HG02981 (cell line): ENCODE results near the gene A4GALT.

Experiments
- ATAC-seq: cut with Tn5 transposase; IDR thresholded peaks from one replicate; pipeline ENCODE4 v1.9.1; 2021; ENCODE audit warnings: mild to moderate bottlenecking, moderate library complexity; ENCODE audit not compliant: unreplicated experiment

The A4GALT gene

DNA sequence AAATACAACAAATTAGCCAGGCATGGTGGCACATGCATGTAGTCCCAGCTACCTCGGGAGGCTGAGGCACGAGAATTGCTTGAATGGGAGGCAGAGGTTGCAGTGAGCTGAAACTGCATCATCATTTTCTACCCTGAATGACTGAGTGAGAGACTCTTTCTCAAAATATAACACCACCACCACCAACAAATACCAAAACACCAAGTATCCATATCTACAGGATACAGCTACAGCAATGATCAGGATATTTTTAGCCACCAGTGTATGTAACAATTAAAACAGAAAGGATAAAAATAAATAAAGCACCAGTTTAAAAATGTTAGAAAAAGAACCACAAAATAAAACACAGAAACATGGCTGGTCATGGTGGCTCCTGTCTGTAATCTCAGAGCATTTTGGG lies 13.2 kb downstream of the A4GALT start:
- ATAC-seq, result no peak

DNA sequence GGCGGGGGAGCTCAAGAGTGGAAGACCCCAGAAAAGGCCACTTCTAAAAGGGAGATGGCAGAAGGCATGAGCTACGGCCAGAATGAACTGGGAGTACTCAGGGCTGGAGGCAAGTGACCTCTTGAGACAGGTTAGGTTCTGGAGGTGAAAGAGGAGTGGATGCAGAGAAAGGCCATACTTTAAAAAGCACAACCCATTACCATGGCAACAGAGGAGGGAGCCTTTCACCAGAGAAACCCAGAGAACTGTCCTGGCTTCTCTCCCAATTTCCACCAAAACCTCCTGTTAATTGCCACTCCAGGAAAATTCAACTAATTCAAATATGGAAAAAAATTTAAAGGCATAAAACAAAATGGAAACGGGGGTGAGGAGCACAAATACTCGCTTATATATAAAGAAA lies 15.8 kb downstream of the A4GALT start:
- no peak for ATAC-seq

DNA sequence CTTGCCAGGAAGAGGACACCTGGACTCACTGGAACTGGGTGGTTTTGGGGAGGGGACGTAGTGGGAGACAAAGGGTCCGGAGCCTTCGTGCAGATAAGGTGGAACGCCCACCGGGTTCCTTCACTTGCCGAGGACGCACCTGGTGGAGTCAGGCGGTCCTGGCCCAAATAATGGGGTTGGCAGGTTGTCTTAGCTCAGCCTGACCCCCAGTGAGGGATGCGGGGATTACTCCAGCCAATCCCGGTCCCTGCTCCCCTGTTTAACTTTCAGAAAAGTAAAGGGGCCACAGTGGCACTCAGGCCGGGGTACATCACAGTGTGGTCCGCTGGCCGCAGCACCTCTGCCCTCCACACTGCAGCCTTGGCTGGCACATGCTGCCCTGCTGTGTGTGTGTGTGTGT lies 18.0 kb downstream of the A4GALT start:
- ATAC-seq, result no peak

DNA sequence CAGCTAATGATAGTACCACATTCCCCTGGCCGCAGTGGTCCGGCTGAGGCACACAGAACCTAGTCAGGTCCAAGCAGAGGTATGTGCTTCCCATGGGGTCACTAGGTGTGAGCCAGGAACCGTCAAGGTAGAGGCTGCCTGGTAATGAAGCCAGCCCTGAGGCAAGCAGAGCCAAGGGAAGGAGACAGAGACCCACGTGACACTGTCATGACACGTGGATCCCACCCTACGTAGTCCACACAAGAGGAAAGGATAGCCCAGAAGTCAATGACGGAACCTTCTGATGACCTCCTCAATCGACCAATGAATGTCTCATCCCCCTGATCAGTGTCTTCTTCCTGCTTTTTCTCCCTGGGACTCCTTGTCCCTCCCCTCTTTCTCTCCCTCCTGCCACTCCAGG lies 19.0 kb downstream of the A4GALT start:
- ATAC-seq, result no peak

DNA sequence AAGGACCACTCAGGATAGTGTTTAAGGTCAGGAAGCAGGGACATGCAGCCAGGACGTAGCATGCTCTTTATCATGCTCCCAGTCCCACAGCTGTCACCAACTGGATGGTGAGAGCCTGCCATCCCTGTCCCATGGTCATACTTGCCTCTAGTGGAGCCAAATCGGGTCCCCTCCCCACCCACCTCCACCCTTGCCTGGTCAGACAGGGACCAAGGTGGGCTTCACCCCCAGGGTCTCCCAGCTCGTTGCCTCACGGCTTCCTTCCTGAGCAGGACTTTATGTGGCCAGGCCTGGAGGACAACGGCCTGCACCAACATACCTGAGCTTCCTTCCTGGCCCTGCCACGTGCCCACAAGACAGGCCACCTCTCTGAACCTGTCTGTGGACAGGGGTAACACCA lies 19.8 kb downstream of the A4GALT start:
- ATAC-seq, result no peak

DNA sequence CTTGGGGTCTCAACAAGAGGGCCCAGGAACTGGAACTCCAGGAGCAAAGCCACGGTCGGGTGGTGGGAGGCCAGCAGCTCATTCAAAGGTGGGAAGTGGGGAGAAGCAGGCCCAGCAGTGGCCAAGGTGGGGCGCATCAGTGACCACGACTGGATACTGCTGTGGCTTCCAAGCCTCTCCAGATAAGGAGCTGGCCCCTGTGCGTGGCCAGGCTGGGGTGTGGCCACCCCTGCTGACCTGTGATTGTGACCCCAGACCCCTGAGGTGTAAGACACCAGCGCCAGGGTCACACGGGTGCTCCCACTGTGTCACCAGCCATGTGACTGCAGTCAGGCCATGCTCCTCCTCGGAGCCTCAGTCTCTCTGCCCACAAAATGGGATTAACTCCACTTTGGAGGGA lies 20.3 kb downstream of the A4GALT start:
- ATAC-seq, result no peak

DNA sequence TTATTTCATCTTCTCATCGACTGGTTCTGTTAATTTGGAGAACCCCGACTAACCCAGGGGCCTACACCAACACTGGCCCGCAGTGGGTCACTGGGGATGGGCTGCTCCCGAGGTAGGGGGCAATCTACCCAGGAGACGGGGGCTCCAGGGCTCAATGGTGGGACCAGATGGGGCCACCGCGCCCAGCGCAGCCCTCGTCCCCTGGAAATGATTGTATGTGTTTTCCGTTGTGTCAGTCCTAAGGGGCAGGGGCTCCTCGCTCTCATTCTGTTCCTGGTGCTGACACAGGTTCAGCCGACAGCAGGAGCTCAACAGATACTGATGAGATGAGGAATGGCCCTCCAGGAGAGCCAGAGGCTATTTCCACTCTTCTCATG lies 20.7 kb downstream of the A4GALT start:
- no peak for ATAC-seq

DNA sequence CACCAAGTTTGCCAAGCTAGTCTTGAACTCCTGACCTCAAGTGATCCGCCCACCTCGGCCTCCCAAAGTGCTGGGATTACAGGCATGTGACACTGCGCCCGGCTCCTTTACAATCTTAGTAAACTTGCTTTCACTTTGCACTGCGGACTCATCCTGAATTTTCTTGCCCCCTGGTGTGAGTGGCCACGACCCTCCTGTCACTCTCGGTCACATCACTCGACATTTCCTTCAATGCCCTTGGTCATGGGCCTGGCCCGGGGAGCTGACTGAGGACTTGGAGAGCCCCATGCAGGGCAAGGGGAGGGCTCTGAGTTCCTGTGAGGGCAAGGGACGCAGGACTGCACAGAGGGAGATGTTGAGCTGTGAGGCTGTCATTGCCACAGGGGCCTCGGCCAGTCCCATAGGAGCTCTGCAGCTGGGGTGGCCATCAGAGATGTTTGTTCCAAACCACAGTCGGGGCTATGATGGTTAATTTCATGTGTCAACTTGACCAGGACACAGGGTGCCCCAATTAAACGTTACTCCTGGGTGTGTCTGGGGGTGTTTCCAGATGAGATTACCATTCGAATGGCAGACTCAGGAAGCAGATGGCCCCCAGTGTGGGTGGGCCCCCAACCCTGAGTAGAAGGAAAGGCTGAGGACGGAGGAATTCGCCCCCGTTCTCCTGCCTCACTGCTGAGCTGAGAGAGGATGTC lies 21.2 kb downstream of the A4GALT start:
- no peak for ATAC-seq

DNA sequence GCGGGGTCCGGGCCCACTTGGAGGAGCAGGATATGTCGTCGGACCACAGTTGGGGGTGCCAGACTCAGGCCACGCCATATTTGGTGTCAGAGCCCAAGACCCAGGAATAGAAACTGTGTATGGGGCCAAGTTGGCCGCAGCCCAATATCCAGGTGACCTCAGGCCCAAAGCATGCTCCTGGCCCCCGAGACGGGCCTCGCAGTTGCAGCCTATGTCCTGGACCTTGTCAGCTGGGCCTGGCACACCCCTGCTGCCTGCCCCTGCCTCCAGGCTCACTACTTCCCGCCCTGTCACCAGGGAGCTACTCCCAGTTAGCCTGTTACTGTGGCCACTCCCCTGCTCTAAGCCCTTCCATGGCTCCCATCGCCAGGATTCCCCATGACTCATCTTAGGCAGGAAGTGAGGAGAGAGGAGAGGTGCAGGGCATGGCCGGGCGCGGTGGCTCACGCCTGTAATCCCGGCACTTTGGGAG lies 23.1 kb downstream of the A4GALT start:
- ATAC-seq, result no peak

DNA sequence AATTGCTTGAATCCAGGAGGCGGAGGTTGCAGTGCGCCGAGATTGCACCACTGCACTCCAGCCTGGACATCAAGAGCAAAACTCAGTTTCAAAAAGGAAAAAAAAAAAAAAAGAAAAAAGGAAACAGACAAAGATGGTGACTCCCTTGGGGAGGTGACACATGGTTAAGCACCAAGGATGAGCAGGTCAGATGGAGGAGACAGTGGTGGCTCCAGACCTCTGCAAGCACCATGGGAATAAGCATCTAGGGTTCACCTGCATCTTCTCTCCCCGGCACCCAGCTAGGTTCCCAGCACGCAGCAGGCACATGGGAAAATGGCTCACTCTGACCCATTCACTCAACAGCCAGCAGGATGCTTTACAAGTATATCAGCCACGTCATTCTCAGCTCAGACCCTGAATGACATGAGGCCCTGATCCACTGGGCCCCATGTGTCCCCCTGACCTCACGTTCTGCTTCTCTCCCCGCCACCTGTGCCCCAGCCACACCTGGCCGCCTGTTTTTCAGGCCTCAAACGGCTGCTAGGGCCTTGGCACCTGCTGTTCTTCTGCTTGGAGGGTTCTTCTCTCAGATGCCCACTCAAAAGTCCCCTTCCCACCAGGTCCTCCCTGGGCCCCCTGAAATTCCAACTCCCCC lies 24.2 kb downstream of the A4GALT start:
- ATAC-seq, result no peak

DNA sequence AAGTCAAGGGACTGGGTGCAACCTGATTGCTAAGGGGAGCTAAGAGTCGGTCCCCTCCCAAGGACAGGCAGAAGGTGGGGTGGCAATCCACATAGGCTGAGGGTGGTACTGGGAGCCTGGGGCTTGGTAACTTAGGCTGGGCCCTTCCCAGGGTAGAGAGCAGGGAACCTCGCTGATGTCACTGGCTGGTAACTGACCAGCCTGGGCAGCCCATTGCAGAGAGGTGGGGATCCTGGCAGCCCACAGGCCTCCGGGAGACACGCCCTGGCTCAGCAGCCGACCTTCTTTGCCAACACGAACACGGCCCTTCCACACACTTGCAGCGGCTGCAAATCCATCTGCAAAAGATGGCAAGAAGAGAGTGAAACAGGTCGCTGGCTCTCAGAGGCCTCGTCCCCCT lies 25.4 kb downstream of the A4GALT start:
- ATAC-seq, result no peak

DNA sequence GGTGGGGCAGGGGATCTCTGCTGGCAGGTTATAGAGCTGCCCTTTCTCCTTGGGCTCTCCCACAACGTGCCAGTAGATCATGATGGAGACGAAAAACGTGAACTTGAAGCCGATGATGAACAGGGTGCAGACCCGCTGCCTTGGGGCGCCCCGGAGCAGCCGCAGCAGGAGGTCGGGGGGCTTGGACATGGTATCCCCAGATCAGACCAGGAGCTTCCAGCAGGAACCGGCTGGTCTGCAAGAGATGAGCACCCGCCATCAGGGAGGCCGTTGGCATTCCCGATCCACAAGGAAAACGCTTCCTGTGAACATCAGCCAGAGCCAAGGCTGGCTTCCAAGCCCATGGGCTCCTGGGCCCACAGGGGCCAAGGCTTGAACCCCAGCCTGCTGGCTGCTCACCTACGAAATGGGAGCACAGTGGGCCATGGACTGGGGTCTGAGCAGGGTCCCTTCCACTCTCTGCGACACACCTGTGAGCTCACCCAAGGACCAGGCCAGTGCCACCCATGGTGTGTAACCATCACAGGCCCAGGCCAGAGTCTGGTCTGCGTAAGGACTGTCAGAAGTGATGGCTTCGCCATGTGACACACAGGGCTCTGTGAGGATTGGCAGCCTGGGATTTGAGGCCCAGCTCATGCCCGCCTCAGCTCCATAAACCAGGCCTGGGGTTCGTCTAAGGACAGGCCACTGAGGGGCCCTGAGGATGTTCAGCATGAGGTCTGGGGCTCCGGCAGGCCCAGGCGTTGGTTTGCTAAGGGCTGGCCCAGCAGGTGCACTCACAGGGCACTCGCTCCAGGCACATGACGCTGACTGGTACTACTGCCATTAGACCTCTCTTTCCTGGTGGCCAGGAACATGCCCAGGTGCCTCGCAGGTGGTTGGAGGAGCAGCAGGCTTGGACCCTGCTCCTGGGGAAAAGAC lies 26.6 kb downstream of the A4GALT start:
- no peak for ATAC-seq

DNA sequence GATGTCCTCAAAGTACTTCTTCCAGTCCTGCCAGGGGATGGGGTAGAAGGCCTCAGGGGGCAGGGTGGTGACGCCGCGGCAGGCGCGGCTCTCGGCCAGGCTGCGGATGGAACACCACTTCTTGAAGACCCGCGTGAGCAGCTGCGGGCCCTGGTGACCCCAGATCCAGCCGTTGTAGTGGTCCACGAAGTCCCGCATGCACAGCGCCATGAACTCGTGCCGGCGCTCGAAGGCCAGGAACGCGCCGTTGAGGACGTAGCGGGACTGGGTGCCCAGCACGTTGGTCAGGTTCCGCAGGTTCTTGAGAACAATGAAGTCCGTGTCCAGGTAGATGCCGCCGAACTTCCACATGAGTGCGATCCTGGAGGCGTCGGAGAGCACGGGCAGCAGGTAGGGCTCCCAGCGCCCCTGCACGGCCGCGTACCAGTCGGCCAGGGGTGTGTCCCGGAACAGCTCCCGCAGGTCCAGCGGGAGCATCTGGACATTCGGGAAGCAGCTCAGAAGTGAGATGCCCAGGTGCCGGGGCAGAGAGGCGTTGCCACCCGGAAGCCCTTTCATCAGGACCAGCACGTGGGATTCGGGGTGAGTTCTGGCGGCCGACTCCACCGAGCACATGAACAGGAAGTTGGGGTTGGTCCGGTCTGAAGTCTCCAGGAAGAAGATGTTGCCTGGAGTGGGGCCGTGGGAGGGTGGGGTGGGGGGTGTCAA lies 27.5 kb downstream of the A4GALT start:
- ATAC-seq, result no peak

DNA sequence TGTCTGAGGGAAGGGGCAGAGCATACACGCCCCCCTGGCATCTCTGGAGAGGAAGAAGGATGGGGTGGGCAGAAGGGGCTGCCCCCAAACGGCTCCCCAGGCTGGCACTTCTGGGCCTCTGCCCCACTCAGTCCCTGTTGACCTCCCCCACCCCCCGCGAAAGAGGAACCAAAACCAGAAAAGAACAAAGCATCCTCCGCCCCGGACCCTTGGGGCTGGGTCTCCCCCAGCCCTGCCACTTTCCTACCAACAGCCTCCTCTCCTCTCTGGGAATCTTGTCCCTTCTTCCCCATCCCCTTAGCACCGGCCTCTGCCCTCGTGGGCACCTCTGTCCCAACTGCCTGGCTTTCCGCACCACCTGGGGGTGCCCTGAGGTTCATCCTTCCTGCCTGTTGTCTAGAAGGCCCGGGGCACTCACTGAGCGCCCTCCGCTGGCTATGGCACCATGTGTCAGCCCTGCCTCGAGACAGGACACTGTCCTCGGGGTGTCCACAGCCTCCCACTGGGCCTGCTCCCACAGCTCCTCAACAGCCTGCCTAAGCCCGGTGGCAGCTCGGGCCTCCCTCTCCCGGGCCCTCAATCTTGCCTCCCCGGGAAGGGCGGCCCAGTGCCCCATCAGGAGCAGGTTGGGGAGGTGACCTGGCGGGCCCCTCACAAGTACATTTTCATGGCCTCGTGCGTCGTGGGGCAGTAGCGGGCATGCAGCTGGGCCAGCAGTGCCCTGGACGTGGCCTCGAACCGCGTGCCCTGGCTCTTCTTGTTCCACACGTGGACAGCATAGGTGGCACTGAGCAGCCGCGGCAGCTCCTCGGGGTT lies 28.2 kb downstream of the A4GALT start:
- no peak for ATAC-seq

DNA sequence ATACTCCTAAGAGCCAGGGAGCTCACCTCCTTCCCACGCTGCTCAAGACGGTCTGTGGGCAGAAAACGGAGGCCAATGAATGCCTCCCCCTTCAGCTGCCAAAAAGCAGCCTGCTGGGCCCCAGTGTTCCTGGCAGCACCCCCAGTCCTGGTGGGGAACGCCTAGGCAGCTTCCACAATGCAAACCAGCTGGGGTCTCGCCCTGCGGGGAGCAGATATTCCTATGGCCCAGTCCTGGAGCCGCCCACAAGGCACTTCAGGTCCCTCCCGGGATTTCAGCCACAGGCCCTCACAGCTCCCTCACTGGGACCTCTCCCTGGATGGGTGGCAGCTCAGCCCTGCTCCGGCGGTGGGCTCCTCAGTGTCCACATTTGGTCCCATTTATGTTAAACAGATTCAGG lies 29.2 kb downstream of the A4GALT start:
- ATAC-seq, result no peak

DNA sequence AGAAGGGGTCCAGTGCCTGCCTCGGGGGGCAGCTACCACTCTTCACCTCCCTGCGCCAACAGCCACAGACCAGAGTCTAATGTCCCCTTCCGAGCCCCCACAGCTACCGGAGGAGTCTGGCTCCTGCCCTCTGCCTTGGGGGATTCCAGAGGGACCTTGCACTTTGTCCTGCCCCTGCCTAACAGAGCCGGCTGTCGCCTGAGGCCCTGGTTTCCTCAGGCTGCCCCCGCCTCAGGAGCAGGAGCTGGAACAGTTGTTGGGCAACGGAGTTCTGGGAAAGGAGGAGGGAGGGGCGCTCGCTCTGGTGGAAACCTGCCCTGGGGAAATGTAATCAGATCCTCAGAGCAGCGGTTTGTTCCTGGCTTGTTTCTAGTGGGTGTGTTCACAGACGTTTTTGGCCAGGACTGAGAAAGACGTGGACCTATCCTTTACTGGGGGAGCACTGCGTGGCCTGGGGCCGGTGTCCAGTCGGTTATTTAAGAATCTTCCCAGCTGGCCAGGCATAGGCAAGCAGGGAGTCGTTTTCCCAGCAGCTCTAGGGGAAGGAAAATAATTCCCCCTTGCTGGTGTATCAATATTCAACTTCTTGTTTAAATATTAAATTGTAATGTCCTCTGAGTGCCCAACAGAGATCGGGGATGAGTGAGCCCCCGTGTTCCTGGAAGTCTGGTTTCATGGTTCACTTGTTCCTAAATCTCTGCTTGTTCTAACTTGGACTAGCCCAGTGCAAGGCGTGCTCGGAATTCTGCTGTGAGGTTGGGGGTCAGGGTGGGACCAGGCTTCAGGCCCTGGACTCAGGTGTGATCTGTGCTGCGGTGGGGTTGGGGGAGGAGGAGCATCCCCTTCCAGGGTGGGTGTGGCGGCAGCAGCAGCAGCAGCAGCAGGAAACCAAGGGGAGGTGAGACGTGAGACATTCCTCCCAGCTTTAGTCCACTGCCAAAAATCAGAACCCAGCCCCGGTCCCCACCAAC lies 32.1 kb downstream of the A4GALT start:
- ATAC-seq, result no peak

DNA sequence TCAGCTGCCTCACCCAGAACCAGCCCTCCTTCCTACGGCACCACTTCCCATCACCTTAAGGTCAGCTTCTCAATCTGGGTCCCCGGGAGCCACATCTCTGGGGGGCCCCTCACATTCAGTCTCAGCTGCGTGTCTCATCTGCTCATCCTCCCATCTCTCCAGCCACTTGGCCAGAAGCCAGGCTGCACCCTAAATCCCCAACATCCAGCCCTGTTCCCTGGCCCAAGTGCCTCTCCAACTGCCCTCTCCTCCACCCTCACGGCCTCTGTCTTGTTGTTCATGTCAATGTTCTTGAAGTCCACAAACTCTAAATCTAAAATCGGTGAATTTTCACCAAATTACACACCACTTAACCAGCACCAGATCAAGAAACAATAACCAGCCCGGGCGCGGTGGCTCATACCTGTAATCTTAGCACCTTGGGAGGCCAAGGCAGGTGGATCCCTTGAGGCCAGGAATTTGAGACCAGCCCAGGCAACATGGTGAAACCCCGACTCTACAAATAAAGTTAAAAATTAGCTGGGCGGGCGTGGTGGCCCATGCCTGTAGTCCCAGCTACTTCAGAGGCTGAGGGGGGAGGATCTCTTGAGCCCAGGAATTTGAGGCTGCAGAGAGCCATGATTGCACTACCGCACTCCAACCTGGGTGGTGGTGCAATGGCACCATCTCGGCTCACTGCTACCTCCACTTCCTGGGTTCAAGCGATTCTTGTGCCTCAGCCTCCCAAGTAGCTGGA lies 33.7 kb downstream of the A4GALT start:
- ATAC-seq, result no peak

DNA sequence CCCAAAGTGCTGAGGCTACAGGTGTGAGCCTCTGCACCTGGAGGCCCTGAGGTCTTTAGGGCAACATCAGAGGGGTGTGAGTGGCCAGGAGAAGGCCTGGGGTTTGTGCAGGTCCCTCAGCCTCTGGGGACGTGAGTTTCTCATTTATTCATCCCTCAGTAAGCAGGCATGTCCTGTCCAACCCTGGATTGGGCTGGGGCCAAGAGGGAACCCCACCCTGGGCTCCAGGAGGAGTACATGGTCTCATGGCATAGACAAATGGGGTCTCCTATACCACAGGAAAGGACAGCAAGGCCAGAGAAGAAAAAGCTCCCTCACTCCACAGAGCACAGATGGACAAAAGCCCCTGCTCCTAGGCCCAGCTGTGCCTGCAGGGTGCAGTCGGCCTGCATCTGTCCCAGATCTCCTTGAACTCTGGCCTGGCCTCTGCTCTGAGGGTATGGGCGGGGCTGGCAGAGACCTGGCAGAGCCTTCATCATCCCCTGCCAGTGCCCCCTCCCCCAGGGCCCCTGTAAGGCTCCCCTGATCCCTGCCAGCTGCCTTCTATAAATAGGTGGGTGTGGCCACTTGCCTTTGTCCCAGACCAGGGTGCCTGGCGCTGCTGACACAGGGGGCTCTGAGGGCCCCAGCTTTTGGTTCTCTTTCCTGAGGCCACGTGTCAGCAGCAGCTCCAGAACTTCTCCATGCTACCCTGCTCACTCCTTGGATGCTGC lies 34.6 kb downstream of the A4GALT start:
- no peak for ATAC-seq
